NOMO-1 treated with dmso at 0.1 percent for 144 hours (cell line): ENCODE measurements around the gene WWTR1.

ENCODE experiments used
- DNase-seq: peaks from one replicate; lab custom pipeline; 2025; ENCODE audit not compliant: unreplicated experiment; lab: John Stamatoyannopoulos, UW

Gene WWTR1

GRCh38 chr3:149625795-149626194, 32.0 kb downstream of the WWTR1 start:
- no peak for DNase-seq

- peak; percentile 47 for DNase-seq
Observed at GRCh38 chr3:149623824-149624223, 34.0 kb downstream of the WWTR1 start.

- DNase-seq = no peak
Observed at GRCh38 chr3:149621218-149622005, 36.4 kb downstream of the WWTR1 start.

GRCh38 chr3:149620291-149621020, 37.4 kb downstream of the WWTR1 start:
- no peak for DNase-seq

GRCh38 chr3:149619136-149619535, 38.7 kb downstream of the WWTR1 start:
- DNase-seq = no peak

GRCh38 chr3:149618151-149619123, 39.4 kb downstream of the WWTR1 start:
- no peak for DNase-seq

GRCh38 chr3:149615731-149616221, 42.0 kb downstream of the WWTR1 start:
- no peak for DNase-seq

- DNase-seq = no peak
Observed at GRCh38 chr3:149613988-149614387, 43.8 kb downstream of the WWTR1 start.

GRCh38 chr3:149612456-149612855, 45.4 kb downstream of the WWTR1 start:
- no peak for DNase-seq

GRCh38 chr3:149611149-149611548, 46.7 kb downstream of the WWTR1 start:
- DNase-seq = no peak

GRCh38 chr3:149610351-149611105, 47.3 kb downstream of the WWTR1 start:
- no peak for DNase-seq

GRCh38 chr3:149609595-149609994, 48.2 kb downstream of the WWTR1 start:
- no peak for DNase-seq

- DNase-seq = no peak
Observed at GRCh38 chr3:149608987-149609386, 48.8 kb downstream of the WWTR1 start.

GRCh38 chr3:149605902-149606301, 51.9 kb downstream of the WWTR1 start:
- DNase-seq = no peak

- no peak for DNase-seq
Observed at GRCh38 chr3:149604125-149604875, 53.5 kb downstream of the WWTR1 start.

GRCh38 chr3:149603126-149604074, 54.4 kb downstream of the WWTR1 start:
- no peak for DNase-seq

- no peak for DNase-seq
Observed at GRCh38 chr3:149600634-149601033, 57.2 kb downstream of the WWTR1 start.

- no peak for DNase-seq
Observed at GRCh38 chr3:149599236-149599635, 58.6 kb downstream of the WWTR1 start.
